Suprapubic skin (tissue), 4 donors: ENCODE results near the gene NPTXR.

Source experiments
- POLR2A ChIP-seq, 2 donors: fragments of 450-650 bp; IDR thresholded peaks; one replicate each; pipeline ENCODE4 v1.6.1; 2017; ENCODE audit warnings: antibody characterized with exemption in 2 of 2, mild to moderate bottlenecking in 2 of 2, moderate library complexity in 2 of 2
- POLR2AphosphoS5 ChIP-seq, 3 donors: sonication (generic); formaldehyde crosslinking; IDR thresholded peaks; one replicate each; pipeline ENCODE4 v1.6.1; 2017; ENCODE audit warnings: antibody characterized with exemption in 3 of 3
- TF ChIP-seq, protein P1 (sequence below), 2 donors: fragments of 200-600 bp in 1 of 2; fragments of 450-650 bp in 1 of 2; sonication (generic) in 1 of 2; IDR thresholded peaks; one replicate each; pipeline ENCODE4 v1.5.1; 2016 to 2019; ENCODE audit warnings: antibody characterized with exemption in 2 of 2, mild to moderate bottlenecking in 1 of 2, moderate library complexity in 1 of 2

DNA sequence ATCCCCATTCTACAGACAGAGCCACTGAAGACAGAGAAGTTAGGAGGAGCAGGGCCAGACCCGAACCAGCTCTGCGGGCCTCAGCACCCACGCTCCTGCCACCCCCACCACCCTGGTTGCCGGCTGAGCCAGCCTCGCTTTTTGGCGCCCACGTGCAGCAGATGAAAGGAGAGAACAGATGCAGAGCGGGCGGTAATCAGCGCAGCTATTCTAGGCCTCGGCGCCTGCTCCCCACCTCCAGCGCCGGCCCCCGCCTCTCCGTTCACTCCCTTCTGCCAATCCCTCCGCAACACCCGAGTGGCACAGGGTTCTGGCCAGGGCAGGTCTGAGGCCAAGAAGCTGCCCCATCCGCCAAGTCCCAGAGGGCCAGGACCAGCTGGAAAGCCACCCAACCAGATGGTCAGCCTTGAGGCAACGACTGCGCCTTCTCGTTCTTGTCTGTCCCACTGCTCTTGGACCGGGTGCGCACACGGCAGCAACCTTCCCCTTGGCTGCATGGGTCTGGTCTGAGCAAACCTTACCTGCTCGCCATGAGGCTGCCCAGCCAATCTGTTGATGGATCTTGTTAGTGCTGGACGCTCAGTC, 66.6 kb downstream of the NPTXR start:
- TF ChIP-seq, protein P1, sequence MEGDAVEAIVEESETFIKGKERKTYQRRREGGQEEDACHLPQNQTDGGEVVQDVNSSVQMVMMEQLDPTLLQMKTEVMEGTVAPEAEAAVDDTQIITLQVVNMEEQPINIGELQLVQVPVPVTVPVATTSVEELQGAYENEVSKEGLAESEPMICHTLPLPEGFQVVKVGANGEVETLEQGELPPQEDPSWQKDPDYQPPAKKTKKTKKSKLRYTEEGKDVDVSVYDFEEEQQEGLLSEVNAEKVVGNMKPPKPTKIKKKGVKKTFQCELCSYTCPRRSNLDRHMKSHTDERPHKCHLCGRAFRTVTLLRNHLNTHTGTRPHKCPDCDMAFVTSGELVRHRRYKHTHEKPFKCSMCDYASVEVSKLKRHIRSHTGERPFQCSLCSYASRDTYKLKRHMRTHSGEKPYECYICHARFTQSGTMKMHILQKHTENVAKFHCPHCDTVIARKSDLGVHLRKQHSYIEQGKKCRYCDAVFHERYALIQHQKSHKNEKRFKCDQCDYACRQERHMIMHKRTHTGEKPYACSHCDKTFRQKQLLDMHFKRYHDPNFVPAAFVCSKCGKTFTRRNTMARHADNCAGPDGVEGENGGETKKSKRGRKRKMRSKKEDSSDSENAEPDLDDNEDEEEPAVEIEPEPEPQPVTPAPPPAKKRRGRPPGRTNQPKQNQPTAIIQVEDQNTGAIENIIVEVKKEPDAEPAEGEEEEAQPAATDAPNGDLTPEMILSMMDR (IDR thresholded peaks at IDR 0.05): no peak
- TF ChIP-seq POLR2AphosphoS5 (IDR thresholded peaks at IDR 0.05) (no peak), POLR2A (IDR thresholded peaks at IDR 0.05) (no peak)
